Hematopoietic multipotent progenitor cell treated with erythropoietin and hydrocortisone succinate and interleukin-3 and kit ligand, for 17 days (in vitro differentiated cells): ENCODE data around the gene NKX6-1.
A peak's percentile ranks its signal among the peaks of the same experiment; 100 is the strongest.

Source experiments
- DNase-seq: peaks from one replicate; pipeline ENCODE4 v3.0.0-alpha.2; 2015; ENCODE audit warnings: low spot score

Gene NKX6-1

DNA sequence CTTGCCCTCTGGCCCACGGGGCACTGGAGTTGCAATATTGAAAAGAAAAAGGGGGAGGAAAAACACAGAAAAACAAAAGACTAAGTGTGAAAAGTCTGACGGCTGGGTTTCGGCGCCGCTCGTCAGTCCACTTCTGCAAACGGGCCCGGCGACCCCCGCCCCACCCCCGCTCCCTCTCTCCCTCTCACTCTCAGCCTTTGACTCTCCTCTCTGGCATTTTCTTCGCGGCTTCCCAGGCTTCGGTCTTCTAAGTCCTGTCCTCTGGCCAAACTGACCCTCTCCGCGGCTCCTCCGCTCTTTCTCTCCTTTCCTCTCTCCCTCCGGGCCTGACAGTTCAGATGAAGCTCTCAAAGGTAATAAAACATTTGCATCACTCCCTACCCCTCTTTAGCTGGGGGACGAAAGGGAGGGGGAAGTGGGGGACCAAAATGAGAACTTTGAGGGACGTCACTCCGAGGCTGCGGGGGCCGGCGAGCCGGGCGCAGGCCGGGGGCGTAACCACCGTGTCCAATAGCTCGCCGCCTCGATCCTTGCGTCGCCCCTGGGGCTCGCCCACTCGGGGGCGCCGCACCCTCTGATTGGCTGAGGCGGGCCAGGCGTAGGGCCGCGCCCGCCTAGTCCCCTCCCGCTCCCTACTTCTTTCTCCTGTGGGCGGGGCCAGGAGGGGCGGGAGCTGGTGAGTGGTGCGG, at the start of gene NKX6-1:
Gene NKX6-1, minus strand, starts transcription at position 358 of the 689 bp plus-strand sequence. CDS start 1,064 bp downstream, outside the sequence.
- DNase-seq, result peak; percentile 10

DNA sequence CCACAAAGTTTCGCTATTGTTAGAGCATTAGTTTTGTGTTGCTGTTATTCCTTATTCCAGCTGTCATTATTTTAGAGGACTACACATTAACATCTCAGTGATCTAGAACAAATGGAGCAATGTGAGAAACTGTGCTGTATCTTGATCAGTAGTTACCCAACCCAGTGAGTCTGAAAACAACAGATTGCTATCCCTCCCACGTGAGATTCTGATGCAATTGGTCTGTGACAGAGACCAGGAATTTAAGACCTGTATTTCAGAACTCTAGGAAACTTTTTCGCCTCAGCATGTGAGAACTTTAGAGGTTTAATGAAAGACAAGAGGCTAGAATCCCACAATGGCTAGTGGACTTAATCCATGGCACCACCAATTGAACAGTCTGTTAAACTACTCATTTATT, 48.1 kb upstream of the NKX6-1 start:
- DNase-seq, result no peak

- no peak for DNase-seq
Observed at GRCh38 chr4:84545093-84545492, 46.0 kb upstream of the NKX6-1 start.

GRCh38 chr4:84535901-84536300, 36.8 kb upstream of the NKX6-1 start:
- DNase-seq, result no peak

DNA sequence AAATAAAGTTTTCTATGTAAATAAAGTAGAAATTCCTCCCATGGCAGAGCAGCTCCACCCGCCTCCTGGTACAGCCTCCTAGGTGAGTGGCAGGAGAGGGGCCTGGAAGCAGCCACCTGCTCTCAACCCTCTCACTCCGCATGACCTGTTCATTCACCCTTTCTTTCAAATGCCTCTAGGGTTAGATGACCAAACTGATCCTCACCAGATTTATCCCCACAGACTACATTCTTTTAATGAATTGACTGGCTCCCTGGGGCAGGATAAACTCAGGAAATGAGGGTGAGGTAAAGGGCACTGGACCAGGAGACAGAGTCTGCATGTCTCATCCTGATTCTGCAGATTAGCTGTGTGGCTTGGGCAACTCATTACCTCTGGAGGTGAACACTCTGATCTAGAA, 32.6 kb upstream of the NKX6-1 start:
- DNase-seq, result no peak

- DNase-seq, result no peak
Observed at GRCh38 chr4:84530871-84531270, 31.8 kb upstream of the NKX6-1 start.

DNA sequence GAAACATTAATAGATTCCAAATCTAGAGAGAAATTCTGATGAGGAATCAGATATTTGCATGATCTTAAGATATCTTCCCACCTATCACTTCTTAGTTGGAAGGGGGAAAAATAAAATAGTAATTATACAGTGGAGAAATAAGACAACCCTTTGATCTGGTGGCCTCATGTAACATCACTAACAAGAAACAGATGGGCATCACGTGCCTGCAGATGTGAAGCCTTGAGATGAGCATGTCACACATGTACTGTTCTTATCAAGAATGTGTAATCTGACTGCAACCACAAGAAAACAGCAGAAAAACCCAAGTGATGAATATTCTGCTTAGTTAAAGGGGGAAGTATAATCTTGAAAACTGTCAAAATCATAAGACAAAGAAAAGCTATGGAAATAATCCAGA, 31.4 kb upstream of the NKX6-1 start:
- DNase-seq, result no peak

DNA sequence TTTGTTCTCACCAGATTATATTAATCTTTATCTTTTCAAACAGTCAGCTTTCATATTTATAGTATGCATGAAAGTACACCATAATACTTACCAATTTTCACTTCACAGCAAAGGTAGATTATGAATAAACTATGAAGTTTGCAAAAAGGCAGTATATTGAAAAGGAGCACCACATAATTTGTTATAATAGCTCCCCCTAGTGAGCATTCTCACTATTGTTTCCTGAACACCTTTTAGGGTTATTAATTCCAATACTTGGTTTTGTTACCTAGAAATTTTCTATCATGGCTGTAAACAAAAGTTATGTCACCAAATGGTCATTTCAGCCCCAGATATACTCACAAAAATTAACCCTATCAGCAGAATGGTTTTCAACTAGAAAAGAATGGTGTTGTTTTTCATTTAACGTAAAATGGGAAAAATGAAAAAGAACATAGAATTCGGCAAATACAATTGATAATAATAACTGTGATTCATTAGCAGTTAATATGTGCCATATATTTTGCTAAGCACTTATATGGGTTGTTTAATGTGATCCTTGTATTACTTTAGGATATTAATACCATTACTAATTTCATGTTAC, 30.2 kb upstream of the NKX6-1 start:
- DNase-seq, result peak; percentile 6

GRCh38 chr4:84527391-84527790, 28.3 kb upstream of the NKX6-1 start:
- no peak for DNase-seq

- DNase-seq, result no peak
Observed at GRCh38 chr4:84515075-84515474, 16.0 kb upstream of the NKX6-1 start.

GRCh38 chr4:84512277-84512676, 13.2 kb upstream of the NKX6-1 start:
- no peak for DNase-seq

DNA sequence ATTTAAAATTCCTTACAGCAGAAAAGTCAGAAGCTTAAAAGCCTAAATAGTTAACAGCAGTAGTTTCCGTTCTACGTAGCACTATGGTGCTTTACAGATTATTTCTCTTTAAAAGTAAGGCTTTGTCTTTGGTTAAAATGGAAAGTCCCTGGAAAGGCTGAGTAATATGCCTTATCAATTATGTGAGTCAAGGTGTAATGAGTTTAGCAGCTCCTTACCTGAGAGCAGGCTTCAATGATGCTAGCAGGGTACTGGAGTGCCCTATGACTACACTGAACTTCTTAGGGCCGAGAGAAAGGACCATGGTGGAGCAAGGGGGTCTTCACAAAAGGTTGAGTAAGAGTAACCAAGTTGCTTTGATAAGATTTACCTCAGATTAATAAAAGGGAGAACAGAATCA, 12.6 kb upstream of the NKX6-1 start:
- DNase-seq, result no peak

DNA sequence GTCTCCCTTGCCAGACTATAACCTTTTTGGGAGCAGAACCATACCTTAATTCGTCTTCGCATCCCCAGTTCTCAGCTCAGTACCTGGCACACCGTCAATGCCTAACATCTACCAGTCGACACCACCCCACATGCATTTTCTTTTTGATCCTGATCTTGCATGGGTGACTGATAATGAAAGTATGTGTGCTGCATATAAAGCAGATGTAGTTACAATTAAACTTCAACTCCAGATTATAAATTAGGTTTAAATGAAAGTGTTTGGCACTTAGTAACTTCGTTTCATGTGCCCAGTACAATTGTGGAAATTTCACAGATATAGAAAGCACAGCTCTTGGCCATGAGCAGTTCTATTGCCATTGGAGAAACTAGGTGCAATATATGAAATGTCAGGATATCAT, 8.8 kb upstream of the NKX6-1 start:
- DNase-seq, result no peak

- DNase-seq, result no peak
Observed at GRCh38 chr4:84504821-84505220, 5.7 kb upstream of the NKX6-1 start.

GRCh38 chr4:84503495-84504437, 4.7 kb upstream of the NKX6-1 start:
- no peak for DNase-seq

DNA sequence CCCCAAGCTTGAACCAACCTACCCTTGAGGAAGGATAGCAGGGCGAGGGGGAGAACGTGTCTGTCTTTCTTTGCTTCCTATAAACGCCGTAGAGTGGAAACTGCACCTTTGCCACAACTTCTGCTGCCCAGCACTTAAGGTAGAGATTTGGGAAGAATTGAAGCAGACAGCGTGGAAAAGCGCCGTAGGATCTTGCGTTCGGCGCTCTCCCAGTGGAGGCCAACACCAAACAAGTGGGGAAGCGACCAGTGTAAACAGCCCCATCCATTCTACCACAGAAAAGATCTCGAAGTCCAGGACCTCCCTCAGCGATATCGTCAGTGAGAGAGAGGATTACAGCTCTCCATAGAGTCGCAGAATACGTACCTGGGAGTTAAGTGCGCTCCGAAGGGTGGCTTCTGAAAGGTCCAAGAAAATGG, 3.9 kb upstream of the NKX6-1 start:
- DNase-seq, result no peak

GRCh38 chr4:84502333-84502954, 3.4 kb upstream of the NKX6-1 start:
- DNase-seq, result no peak

- DNase-seq, result no peak
Observed at GRCh38 chr4:84501721-84502267, 2.7 kb upstream of the NKX6-1 start.

DNA sequence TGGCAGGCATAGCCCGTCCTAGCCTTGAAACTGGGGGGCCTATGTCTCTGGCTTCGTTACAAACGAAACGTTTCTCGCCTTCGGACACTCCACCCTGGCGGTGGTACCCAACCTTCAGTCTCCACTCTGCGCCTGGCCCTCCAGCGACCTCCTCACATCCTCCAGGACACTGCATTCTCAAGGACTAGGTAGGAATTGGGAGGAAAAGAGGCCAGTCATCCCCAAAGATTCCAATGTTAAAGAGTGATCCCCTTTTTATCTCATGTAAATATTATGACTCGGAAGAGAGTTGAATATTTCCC, 2.1 kb upstream of the NKX6-1 start:
- no peak for DNase-seq

- no peak for DNase-seq
Observed at GRCh38 chr4:84500386-84501201, 1.5 kb upstream of the NKX6-1 start.

- no peak for DNase-seq
Observed at GRCh38 chr4:84499624-84499982, 511 bp upstream of the NKX6-1 start.
